ENCODE results near the gene SLIT3. TPM values are rescaled to one million over a fixed set of nuclear protein-coding genes. Genes with fewer than 3 reads are reported as not detected.

Gene SLIT3
- total RNA-seq, 1 experiment from 2014 or later = 0.92 TPM

GRCh38 chr5:168858371-168858770, 442.6 kb downstream of the SLIT3 start:
- Mint-ChIP-seq H3K4me1 (peaks cover 2% of the 10 kb centered on the region in 2 experiments; a peak in 1 of 4 replicates), H3K4me3 (no peak overlapping the region), H3K27ac (no peak overlapping the region), H3K36me3 (ENCODE audit: insufficient read depth in 1 of 3, low read depth in 3 of 3) (no peaks in the 10 kb centered on the region), H3K9me3 (no peaks in the 10 kb centered on the region), H3K27me3 (ENCODE audit: low read depth) (peaks cover 21% of the 10 kb centered on the region)
- H3K14ac ChIP-seq (ENCODE audit: insufficient read depth, low read length) = no peak overlapping the region
- DNase-seq = no peak
- no peak overlapping the region for H4K5ac ChIP-seq (ENCODE audit: insufficient read length, low read depth, low read length)
- no peak for TF ChIP-seq CTCF (conservative IDR thresholded peaks at IDR 0.05)
- H2AK5ac ChIP-seq (ENCODE audit: insufficient read length, low read length) = no peak overlapping the region
- H4K8ac ChIP-seq (replicated peaks; ENCODE audit: insufficient read length, low read depth, low read length) = no peak overlapping the region
- H4K91ac ChIP-seq (ENCODE audit: insufficient read length, low read depth, low read length) = no peak overlapping the region
- no CpG with 5 or more reads among the region's 4 CpGs for WGBS (ENCODE audit: extremely low coverage, insufficient read length, low lambda C conversion rate)
- no peaks in the 10 kb centered on the region for H3K79me2 ChIP-seq (ENCODE audit: insufficient read depth, low read length)
- no peak overlapping the region for H2BK120ac ChIP-seq (ENCODE audit: low read depth, low read length, poor library complexity, severe bottlenecking)
- H3K79me1 ChIP-seq (ENCODE audit: insufficient read depth, low read depth, low read length, poor library complexity, severe bottlenecking) = no peaks in the 10 kb centered on the region
- no peak overlapping the region for H2BK20ac ChIP-seq (ENCODE audit: low read depth, low read length, poor library complexity, severe bottlenecking)
- no peak overlapping the region for H3K4me2 ChIP-seq (ENCODE audit: insufficient read depth, insufficient read length, low read length)
- no peak overlapping the region for H3K56ac ChIP-seq (ENCODE audit: insufficient read length, low read depth, low read length)
- no peak overlapping the region for H3T11ph ChIP-seq (ENCODE audit: low read length)
- no peak overlapping the region for H3K4ac ChIP-seq (ENCODE audit: low read depth, low read length)
- no peak overlapping the region for H3K9ac ChIP-seq (ENCODE audit: extremely low read depth, insufficient read length, low read length)
- H3K23ac ChIP-seq (ENCODE audit: insufficient read length, low read depth, low read length) = no peak overlapping the region
- no peak overlapping the region for H3K18ac ChIP-seq (ENCODE audit: insufficient read length, low read depth, low read length)
- no peak overlapping the region for H3K27ac ChIP-seq (ENCODE audit: insufficient read length, low read depth, low read length)
- H3K4me1 ChIP-seq (ENCODE audit: insufficient read depth, low read length) = no peaks in the 10 kb centered on the region
- no peaks in the 10 kb centered on the region for H3K27me3 ChIP-seq (ENCODE audit: insufficient read depth, low read length)
- H2BK12ac ChIP-seq (ENCODE audit: insufficient read length, low read depth, low read length) = no peak overlapping the region
- no peaks in the 10 kb centered on the region for H4K20me1 ChIP-seq (ENCODE audit: control insufficient read depth, insufficient read depth, insufficient read length)
- no peaks in the 10 kb centered on the region for H3K9me3 ChIP-seq (ENCODE audit: control insufficient read depth, low read depth, low read length)
- no peak overlapping the region for H2BK5ac ChIP-seq (ENCODE audit: insufficient read length, low read length)
- H2BK15ac ChIP-seq (ENCODE audit: low read depth, low read length) = no peak overlapping the region
- no peak overlapping the region for H2AFZ ChIP-seq (ENCODE audit: low read length)
- H3K23me2 ChIP-seq (ENCODE audit: insufficient read length, low read depth, low read length, poor library complexity, severe bottlenecking) = no peaks in the 10 kb centered on the region
